Hepatocyte (in vitro differentiated cells): ENCODE results near the gene PRTFDC1. TPM values are rescaled to one million over a fixed set of nuclear protein-coding genes. Genes with fewer than 3 reads are reported as not detected.
A peak's percentile ranks its signal among the peaks of the same experiment; 100 is the strongest.

Source experiments
- DNase-seq: peaks from one replicate; pipeline ENCODE4 v3.0.0-alpha.2; 2016; ENCODE audit warnings: low spot score
- H2AFZ ChIP-seq: fragments of 200-600 bp; sonication (generic); 2 replicates; pipeline ENCODE4 v1.6.0; 2016; ENCODE audit warnings: antibody characterized with exemption, mild to moderate bottlenecking
- H3K27ac ChIP-seq: fragments of 200-600 bp; sonication (generic); 2 replicates; pipeline ENCODE4 v1.5.1; 2016; ENCODE audit warnings: mild to moderate bottlenecking
- H3K27me3 ChIP-seq: fragments of 200-600 bp; sonication (generic); 2 replicates; pipeline ENCODE4 v1.6.1; 2016
- H3K36me3 ChIP-seq: fragments of 200-600 bp; sonication (generic); replicated peaks from 2 replicates; pipeline ENCODE4 v1.5.1; 2016; ENCODE audit warnings: low read depth; ENCODE audit not compliant: insufficient read depth
- H3K4me1 ChIP-seq: fragments of 200-600 bp; sonication (generic); 2 replicates; pipeline ENCODE4 v1.5.1; 2016; ENCODE audit warnings: mild to moderate bottlenecking, moderate library complexity; ENCODE audit not compliant: insufficient read depth
- H3K4me2 ChIP-seq: fragments of 200-600 bp; sonication (generic); 2 replicates; pipeline ENCODE4 v1.6.0; 2016
- H3K4me3 ChIP-seq: fragments of 200-600 bp; sonication (generic); 2 replicates; pipeline ENCODE4 v1.5.1; 2016; ENCODE audit warnings: mild to moderate bottlenecking
- H3K79me2 ChIP-seq: fragments of 200-600 bp; sonication (generic); 2 replicates; pipeline ENCODE4 v1.6.0; 2017; ENCODE audit warnings: mild to moderate bottlenecking
- H3K9me2 ChIP-seq: fragments of 200-600 bp; sonication (generic); replicated peaks from 2 replicates; pipeline ENCODE4 v1.6.0; 2017; ENCODE audit warnings: mild to moderate bottlenecking; ENCODE audit not compliant: insufficient read depth
- H3K9me3 ChIP-seq: fragments of 200-600 bp; sonication (generic); 2 replicates; pipeline ENCODE4 v1.5.1; 2016; ENCODE audit warnings: low read depth, mild to moderate bottlenecking
- H4K20me1 ChIP-seq: fragments of 200-600 bp; sonication (generic); 2 replicates; pipeline ENCODE4 v1.6.0; 2016; ENCODE audit warnings: mild to moderate bottlenecking; ENCODE audit not compliant: insufficient read depth, poor library complexity, severe bottlenecking
- CTCF ChIP-seq: fragments of 200-600 bp; sonication (generic); IDR thresholded peaks from 2 replicates; pipeline ENCODE4 v1.5.1; 2016; ENCODE audit warnings: antibody characterized with exemption, mild to moderate bottlenecking; ENCODE audit not compliant: poor library complexity
- EZH2 ChIP-seq: fragments of 200-600 bp; sonication (generic); IDR thresholded peaks from 2 replicates; pipeline ENCODE4 v1.6.1; 2016; ENCODE audit warnings: antibody characterized with exemption, mild to moderate bottlenecking, borderline replicate concordance
- EZH2phosphoT487 ChIP-seq: fragments of 200-600 bp; sonication (generic); IDR thresholded peaks from one replicate; pipeline ENCODE4 v1.6.1; 2018; ENCODE audit warnings: antibody characterized with exemption, mild to moderate bottlenecking, low read depth, moderate library complexity; ENCODE audit not compliant: unreplicated experiment, severe bottlenecking
- WGBS: methylation state at CpG from one replicate; pipeline ENCODE4 v1.1.6; 2016; ENCODE audit warnings: low lambda C conversion rate; ENCODE audit errors: missing lambda C conversion rate; 5-methylcytosine and 5-hydroxymethylcytosine counted together
- polyA plus RNA-seq: library from polyadenylated mRNA; unstranded; fragments of >200 nt; fragmentation: Nextera tagmentation; extraction: Ambion mirVana; gene quantifications from 2 replicates; pipeline ENCODE4 v1.2.1, GENCODE V29; 2016
- total RNA-seq: library from RNA; depleted of rRNA; stranded (reverse); fragments of >200 nt; gene quantifications from 2 replicates; pipeline ENCODE4 v1.2.3, GENCODE V29; 2014

Gene PRTFDC1
- total and polyA plus RNA-seq, 2 experiments from 2014 or later: 6.4 to 14.7 TPM

- H3K4me2 ChIP-seq: peak overlapping the region; percentile 92
- peak overlapping the region; percentile 94 for H2AFZ ChIP-seq
- peaks cover 8% of the 10 kb centered on the region for H3K4me1 ChIP-seq
- WGBS: 47% methylated on average over 10 of the region's 10 CpGs
- H3K27ac ChIP-seq: peak overlapping the region; percentile 81
- H3K4me3 ChIP-seq: peak overlapping the region; percentile 73
- DNase-seq: peak; percentile 38
- no peaks in the 10 kb centered on the region for H3K9me3 ChIP-seq
- H4K20me1 ChIP-seq: no peaks in the 10 kb centered on the region
- H3K9me2 ChIP-seq: no peaks in the 10 kb centered on the region
- H3K36me3 ChIP-seq: no peaks in the 10 kb centered on the region
- no peak for TF ChIP-seq EZH2phosphoT487
- no peak for TF ChIP-seq EZH2
- TF ChIP-seq CTCF: no peak
- H3K79me2 ChIP-seq: peaks cover 3% of the 10 kb centered on the region
- no peaks in the 10 kb centered on the region for H3K27me3 ChIP-seq
Observed at GRCh38 chr10:24951201-24952142, 934 bp downstream of the PRTFDC1 start.

GRCh38 chr10:24950439-24950838 lies 2.0 kb downstream of the PRTFDC1 start:
- H3K4me3 ChIP-seq: no peak overlapping the region
- DNase-seq: no peak
- no peaks in the 10 kb centered on the region for H3K36me3 ChIP-seq
- H3K9me3 ChIP-seq: no peaks in the 10 kb centered on the region
- no peak overlapping the region for H2AFZ ChIP-seq
- no peak overlapping the region for H3K4me2 ChIP-seq
- no peaks in the 10 kb centered on the region for H3K27me3 ChIP-seq
- no peaks in the 10 kb centered on the region for H3K9me2 ChIP-seq
- H3K27ac ChIP-seq: no peak overlapping the region
- TF ChIP-seq CTCF (no peak), EZH2 (no peak), EZH2phosphoT487 (no peak)
- peaks cover 8% of the 10 kb centered on the region for H3K4me1 ChIP-seq
- no peaks in the 10 kb centered on the region for H4K20me1 ChIP-seq
- peaks cover 3% of the 10 kb centered on the region for H3K79me2 ChIP-seq
- WGBS: 88% methylated on average over 5 of the region's 5 CpGs

- Histone ChIP-seq H3K27me3 (no peaks in the 10 kb centered on the region), H3K36me3 (no peaks in the 10 kb centered on the region), H3K4me2 (no peak overlapping the region), H3K27ac (no peak overlapping the region), H3K4me1 (peaks cover 11% of the 10 kb centered on the region), H3K4me3 (no peak overlapping the region), H2AFZ (no peak overlapping the region), H3K9me3 (no peaks in the 10 kb centered on the region), H4K20me1 (no peaks in the 10 kb centered on the region), H3K9me2 (no peaks in the 10 kb centered on the region), H3K79me2 (peaks cover 3% of the 10 kb centered on the region)
- no peak for TF ChIP-seq CTCF
- no peak for TF ChIP-seq EZH2phosphoT487
- TF ChIP-seq EZH2: no peak
- 80% methylated on average over 3 of the region's 3 CpGs for WGBS
- no peak for DNase-seq
Observed at GRCh38 chr10:24949616-24950015, 2.8 kb downstream of the PRTFDC1 start.
